HG02678 (cell line): ENCODE measurements around the gene EML4.
A peak's percentile ranks its signal among the peaks of the same experiment; 100 is the strongest.
"Not testable (repeated sequence)": the region's sequence is repeated elsewhere in the genome, so short reads cannot be mapped to it uniquely, and the experiment has no call there.

ENCODE experiments used
- ATAC-seq: cut with Tn5 transposase; IDR thresholded peaks from one replicate; pipeline ENCODE4 v1.9.1; 2021; ENCODE audit warnings: mild to moderate bottlenecking, moderate library complexity; ENCODE audit not compliant: unreplicated experiment

The EML4 gene

DNA sequence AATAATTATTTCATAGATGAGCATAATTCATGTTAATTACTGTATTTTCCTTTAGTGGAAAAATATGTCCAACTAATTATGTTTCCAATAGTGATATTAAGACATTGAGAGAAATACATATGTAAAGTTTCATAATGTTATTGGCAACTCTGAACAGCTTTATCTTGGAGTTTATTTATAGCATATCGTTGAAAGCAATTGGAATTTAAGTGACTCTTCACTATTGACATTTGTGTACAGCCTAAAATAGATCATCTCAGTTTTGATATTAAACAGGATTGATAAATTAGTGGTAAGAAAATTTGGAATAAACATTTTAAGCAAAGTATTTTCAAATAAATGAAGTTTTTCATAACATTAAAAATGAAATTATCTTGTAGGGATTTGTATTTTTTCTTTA is 79.7 kb downstream of the EML4 start:
- ATAC-seq, result no peak

GRCh38 chr2:42249284-42249683 is 80.1 kb downstream of the EML4 start:
- ATAC-seq, result no peak

DNA sequence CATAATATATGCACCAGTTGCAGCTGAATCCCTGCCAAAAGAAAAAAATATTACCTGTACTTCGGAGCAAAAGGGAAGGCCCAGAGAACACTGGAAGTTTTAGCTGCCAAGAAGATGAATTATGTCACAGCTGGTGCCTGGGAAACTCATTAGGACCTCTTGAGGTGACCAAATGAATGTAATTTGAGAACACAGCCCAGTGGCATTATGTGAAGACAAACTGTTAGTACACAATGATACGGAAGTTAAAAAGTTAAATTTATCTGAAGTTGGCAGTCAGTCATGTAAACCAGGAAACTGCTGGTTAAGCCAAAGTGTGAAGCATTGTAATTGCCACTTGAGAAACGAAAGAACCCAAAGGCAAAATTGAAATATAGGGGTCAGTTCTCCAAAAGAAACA is 80.7 kb downstream of the EML4 start:
- ATAC-seq, result no peak

- ATAC-seq, result no peak
Observed at GRCh38 chr2:42250925-42251324, 81.8 kb downstream of the EML4 start.

DNA sequence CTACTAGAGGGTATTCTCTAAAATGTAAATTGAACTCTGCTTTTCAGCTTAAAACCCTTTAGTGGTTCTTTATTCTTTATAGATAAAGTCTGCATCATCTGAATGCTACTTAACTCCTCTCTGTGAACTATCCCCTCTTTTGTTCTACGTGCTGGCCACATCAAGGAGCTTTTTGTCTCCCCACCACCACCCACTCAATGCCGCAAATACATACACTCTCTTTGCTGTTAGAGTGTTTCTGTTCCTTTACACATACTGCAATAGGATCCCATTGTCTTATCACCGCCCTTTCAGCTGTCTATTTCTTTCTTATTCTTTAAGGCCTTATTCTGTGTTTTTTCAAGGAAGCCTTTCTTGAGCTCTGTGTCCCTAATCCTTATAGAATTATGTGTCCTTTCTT is 83.3 kb downstream of the EML4 start:
- ATAC-seq, result no peak

GRCh38 chr2:42254186-42254895 is 85.2 kb downstream of the EML4 start:
- no peak for ATAC-seq

DNA sequence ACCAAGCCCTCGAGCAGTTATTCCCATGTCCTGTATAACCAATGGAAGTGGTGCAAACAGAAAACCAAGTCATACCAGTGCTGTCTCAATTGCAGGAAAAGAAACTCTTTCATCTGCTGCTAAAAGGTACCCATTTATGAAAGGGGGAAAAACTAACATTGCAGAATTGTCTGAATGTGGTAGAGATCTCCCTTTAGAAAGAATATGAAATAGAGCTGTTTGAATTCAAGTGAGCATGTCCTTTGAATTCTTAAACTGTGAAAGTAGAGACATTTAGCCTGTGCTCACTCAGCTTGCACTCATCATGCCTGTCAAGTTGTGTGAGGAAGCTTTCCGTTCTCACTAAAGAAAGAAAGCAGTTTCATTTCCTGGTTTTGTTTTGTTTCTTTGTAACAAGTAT is 87.4 kb downstream of the EML4 start:
- peak; percentile 88 for ATAC-seq

DNA sequence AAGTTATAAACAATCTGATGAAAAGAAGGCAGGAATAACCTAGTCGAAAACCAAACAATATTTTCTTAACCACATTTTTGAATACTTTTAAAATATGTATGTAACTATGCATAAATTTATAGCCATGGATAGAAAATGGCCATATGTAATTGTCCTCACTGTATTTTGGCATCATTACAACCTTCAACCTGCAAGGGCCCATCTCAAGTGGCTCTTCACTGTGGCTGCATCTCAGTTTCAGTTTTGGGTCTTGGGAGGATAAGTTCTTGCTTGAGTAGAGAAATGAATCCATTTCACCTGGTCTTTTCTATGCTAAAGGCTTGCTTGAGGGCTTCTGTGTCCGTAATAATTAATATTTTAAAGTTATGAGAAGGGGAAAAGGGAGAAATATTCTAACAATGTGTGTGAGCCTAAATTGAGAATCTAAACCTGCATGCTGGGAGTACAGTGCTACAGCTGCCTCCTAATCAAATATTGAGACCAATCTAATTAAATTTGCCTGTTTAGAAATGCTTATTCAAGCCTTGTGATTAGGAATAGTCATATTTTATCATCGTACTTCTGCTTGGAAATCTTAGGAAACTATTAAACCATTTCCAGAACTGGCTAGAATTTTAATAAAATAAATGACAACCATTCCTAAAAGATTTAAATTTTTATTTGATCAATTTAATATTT is 92.5 kb downstream of the EML4 start:
- ATAC-seq, result no peak

- ATAC-seq, result no peak
Observed at GRCh38 chr2:42266236-42266635, 97.1 kb downstream of the EML4 start.

DNA sequence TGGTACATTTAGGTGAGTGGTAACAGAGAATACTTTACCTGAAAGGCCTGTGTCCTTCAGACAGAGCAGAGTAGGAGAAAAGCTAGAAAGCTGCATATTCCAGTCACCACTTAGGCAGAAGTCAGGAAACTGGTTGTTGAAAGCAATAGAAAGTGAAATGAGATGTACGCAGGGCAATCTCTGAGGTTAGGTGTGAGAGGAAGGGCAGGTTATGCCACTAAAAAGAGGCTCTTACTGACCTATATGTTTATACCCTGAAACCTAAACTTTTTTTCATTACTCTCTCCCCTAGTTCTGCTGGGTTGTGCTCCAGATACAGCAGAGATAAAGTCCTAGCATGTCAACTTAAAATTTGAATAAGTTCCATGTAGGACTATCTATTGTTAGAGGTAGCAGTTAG is 98.4 kb downstream of the EML4 start:
- peak; percentile 52 for ATAC-seq

DNA sequence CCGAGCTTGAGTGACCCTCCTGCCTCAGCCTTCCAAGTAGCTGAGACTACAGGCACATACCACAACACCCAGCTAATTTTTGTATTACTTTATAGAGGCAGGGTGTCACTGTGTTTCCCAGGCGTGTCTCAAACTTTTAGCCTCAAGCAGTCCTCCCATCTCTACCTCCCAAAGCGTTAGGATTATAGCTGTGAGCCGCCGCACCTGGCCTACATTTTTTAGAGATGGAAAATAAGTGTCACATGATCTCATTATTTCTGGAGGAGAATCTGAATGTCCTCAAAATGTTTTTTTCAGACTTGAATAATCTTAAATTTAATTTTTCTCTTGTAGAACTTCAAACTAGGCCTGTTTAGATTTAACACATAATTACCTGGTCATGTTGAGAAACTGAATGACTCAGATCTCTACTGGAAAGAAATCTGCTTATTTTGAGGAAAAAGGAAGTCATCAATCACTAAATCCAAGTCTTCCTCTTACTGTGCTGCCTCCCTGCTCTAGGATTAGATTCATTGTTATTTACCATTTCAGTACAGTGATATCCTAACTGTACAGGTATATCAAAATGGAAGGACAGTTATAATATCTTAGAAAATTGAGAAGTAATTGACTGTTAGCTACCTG is 99.5 kb downstream of the EML4 start:
- ATAC-seq, result no peak

- ATAC-seq, result no peak
Observed at GRCh38 chr2:42270757-42271156, 101.6 kb downstream of the EML4 start.

GRCh38 chr2:42271246-42271645 is 102.1 kb downstream of the EML4 start:
- not testable (repeated sequence) for ATAC-seq

DNA sequence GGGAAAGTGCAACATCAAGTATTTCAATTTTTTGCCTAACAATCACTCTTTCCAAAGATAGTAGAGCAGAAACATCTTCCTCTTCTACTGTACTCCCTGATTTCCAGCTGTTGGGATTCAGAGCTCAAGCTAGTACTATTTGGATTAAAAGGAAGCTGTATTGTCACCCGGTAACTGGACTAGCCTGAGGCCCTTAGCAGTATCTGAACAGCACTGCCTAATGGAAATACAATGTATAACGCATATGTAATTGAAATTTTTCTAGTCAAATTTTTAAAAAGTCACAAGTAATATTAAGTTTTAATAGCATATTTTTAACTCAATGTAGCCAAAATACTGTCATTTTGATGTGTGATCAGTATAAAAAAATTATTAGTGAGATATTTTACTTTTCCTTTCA is 105.7 kb downstream of the EML4 start:
- ATAC-seq, result no peak

GRCh38 chr2:42281416-42282081 is 112.4 kb downstream of the EML4 start:
- ATAC-seq, result no peak

- no peak for ATAC-seq
Observed at GRCh38 chr2:42284019-42284418, 114.9 kb downstream of the EML4 start.

DNA sequence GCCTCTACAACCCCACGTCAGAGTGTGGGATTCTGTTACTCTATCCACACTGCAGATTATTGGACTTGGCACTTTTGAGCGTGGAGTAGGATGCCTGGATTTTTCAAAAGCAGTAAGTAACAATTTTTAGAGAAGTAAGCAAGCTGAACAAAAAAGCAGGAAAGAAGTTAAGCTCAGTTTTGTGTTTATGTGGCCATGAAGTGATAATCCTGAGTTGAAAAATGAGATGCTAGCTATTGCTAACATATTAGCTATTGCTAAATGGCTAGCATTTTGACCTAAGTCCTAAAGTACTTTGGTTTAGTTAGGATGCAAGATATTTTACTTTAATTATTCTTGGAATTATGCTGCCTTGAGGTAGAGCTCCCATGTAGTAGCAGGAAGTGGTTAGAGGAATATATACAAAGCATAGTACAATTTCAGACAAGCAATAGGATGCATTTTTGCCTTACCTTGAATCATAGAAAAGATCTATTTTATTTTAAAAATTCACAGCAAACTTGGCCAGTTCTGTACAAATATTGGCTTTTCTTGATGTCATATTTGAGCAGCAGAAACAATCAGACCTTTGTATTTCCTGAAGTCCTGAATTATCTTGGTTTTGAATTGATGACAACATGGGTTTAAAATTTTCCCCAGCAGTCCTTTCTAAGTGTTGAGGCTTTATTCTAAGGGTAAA is 117.3 kb downstream of the EML4 start:
- ATAC-seq, result no peak

GRCh38 chr2:42288811-42289210 is 119.7 kb downstream of the EML4 start:
- no peak for ATAC-seq

DNA sequence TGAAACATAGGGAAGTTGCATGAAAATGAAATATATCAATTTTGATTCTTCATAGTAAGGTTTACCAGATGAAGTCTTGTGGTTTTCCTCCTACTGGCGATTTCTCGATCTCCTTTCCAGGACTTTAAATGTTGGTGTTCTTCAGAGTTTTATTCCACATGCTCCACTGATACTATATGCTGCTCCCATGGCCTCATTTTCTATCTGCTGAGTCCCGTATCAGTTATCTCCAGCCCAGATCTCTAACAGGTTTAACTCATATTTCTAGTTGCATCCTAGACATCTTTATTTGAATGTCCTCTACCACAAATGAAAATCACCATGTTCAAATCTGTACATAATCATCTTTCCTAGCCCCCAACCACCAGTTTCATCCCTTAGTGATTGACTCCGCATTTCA is 120.1 kb downstream of the EML4 start:
- no peak for ATAC-seq

- no peak for ATAC-seq
Observed at GRCh38 chr2:42290005-42290404, 120.9 kb downstream of the EML4 start.

DNA sequence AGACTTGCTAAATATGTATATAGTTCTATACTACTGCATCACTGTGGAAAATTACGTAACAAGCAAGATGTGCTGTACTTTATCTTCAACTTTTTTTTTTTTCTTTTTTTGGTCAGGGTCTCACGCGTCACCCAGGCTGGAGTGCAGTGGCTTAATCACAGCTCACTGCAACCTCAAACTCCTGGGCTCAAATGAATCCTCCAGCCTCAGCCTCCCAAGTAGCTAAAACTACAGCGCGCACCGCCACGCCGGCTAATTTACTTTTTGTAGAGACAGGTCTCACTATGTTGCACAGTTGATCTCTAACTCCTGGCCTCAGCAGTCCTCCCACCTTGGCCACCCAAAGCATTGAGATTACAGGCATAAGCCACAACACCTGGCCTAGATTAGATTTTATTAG is 123.9 kb downstream of the EML4 start:
- no peak for ATAC-seq
